CD8-positive, alpha-beta memory T cell (primary cell): ENCODE data around the gene FYTTD1. TPM values are rescaled to one million over a fixed set of nuclear protein-coding genes. Genes with fewer than 3 reads are reported as not detected.
A peak's percentile ranks its signal among the peaks of the same experiment; 100 is the strongest.
"Not testable (repeated sequence)": the region's sequence is repeated elsewhere in the genome, so short reads cannot be mapped to it uniquely, and the experiment has no call there.

Source experiments
- CTCF ChIA-PET: fragments of 350-600 bp; sonication (Branson Sonifier 250); formaldehyde crosslinking; loops from one replicate; lab custom pipeline; 2021; ENCODE audit warnings: antibody characterized with exemption; lab: Charles Lee
- POLR2A ChIA-PET: fragments of 350-600 bp; sonication (Branson Sonifier 250); formaldehyde crosslinking; loops from one replicate; lab custom pipeline; 2021; ENCODE audit warnings: antibody characterized with exemption; lab: Charles Lee
- DNase-seq, 5 donors: peaks; one replicate each; pipeline versions ENCODE4 v3.0.0 to v3.0.0-alpha.2; 2020 to 2022; ENCODE audit warnings: mixed read lengths in 1 of 5
- H3K27ac ChIP-seq: one replicate; pipeline ENCODE4 v1.7.0; 2013; ENCODE audit warnings: low read depth, mild to moderate bottlenecking, low read length, moderate library complexity
- H3K27me3 ChIP-seq: 2 replicates; pipeline ENCODE4 v1.7.0; 2013; ENCODE audit warnings: low read length, mild to moderate bottlenecking; ENCODE audit not compliant: insufficient read depth, poor library complexity, severe bottlenecking
- H3K36me3 ChIP-seq: 2 replicates; pipeline ENCODE4 v1.7.0; 2013; ENCODE audit warnings: mild to moderate bottlenecking, low read length, moderate library complexity; ENCODE audit not compliant: insufficient read depth
- H3K4me1 ChIP-seq: 2 replicates; pipeline ENCODE4 v1.7.0; 2013; ENCODE audit warnings: mild to moderate bottlenecking, low read length, moderate library complexity; ENCODE audit not compliant: insufficient read depth
- H3K4me3 ChIP-seq: 2 replicates; pipeline ENCODE4 v1.7.0; 2013; ENCODE audit warnings: mild to moderate bottlenecking, low read length
- H3K9me3 ChIP-seq: 2 replicates; pipeline ENCODE4 v1.7.0; 2013; ENCODE audit warnings: mild to moderate bottlenecking, low read length
- H3K27ac Mint-ChIP-seq, 8 donors: one replicate each; pipeline ENCODE4 v1.8.0; 2020 to 2021; ENCODE audit warnings: mixed read lengths in 8 of 8, mild to moderate bottlenecking in 6 of 8, inconsistent platforms in 3 of 8, moderate library complexity in 3 of 8
- H3K27me3 Mint-ChIP-seq, 2 donors: one replicate each; pipeline ENCODE4 v1.8.0; 2020 to 2021; ENCODE audit warnings: mixed read lengths in 2 of 2, mild to moderate bottlenecking in 1 of 2, moderate library complexity in 1 of 2
- H3K36me3 Mint-ChIP-seq, 3 donors: one replicate each; pipeline ENCODE4 v1.8.0; 2020 to 2021; ENCODE audit warnings: mixed read lengths in 3 of 3, inconsistent platforms in 1 of 3, mild to moderate bottlenecking in 1 of 3
- H3K4me1 Mint-ChIP-seq, 3 donors: one replicate each; pipeline ENCODE4 v1.8.0; 2020 to 2021; ENCODE audit warnings: mixed read lengths in 3 of 3, inconsistent platforms in 1 of 3, mild to moderate bottlenecking in 1 of 3
- H3K4me3 Mint-ChIP-seq, 7 donors: one replicate each; pipeline ENCODE4 v1.8.0; 2020 to 2021; ENCODE audit warnings: mixed read lengths in 7 of 7, mild to moderate bottlenecking in 6 of 7, moderate library complexity in 4 of 7, inconsistent platforms in 2 of 7
- H3K9me3 Mint-ChIP-seq, 5 donors: one replicate each; pipeline ENCODE4 v1.8.0; 2020 to 2022; ENCODE audit warnings: mixed read lengths in 5 of 5, mild to moderate bottlenecking in 3 of 5, moderate library complexity in 2 of 5, inconsistent platforms in 1 of 5
- polyA plus RNA-seq: library from polyadenylated mRNA; unstranded; fragments of 300-500 nt; fragmentation: Illumina TruSeq; gene quantifications from one replicate; pipeline ENCODE4 v1.2.3, GENCODE V29; 2021
- total RNA-seq, 2 experiments: library from RNA; stranded (reverse); gene quantifications; one replicate each; pipeline ENCODE4 v1.2.3, GENCODE V29; 2021

FYTTD1 gene
- total and polyA plus RNA-seq, 3 experiments from 2014 or later = 47.6 to 102 (median 54.8) TPM

DNA sequence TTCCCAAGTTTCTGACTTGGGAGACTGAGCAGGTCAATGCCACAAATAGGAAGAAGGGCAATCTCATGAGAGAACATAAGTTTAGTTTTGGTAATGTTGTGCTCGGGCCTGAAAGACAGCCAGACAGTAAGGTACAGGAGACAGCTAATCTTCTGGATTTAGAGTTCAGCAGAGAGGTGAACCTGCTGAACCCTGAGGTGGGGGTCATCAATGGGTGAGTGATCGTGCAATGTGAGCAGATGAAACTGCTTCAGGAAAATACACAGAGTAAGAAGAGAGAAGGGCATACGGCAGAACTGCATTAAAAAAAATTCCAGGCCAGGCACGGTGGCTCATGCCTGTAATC is 36.2 kb upstream of the FYTTD1 start:
- H3K27ac ChIP-seq = no peak overlapping the region
- Mint-ChIP-seq H3K4me3 (peak overlapping the region in 5 of 7 donors; percentile 55 to 96 (median 90)), H3K27me3 (peaks cover 0 to 2% of the 10 kb centered on the region in 2 donors), H3K4me1 (peaks cover 18 to 32% (median 31%) of the 10 kb centered on the region in 3 donors), H3K9me3 (no peaks in the 10 kb centered on the region), H3K36me3 (peaks cover 0 to 52% (median 18%) of the 10 kb centered on the region in 3 donors), H3K27ac (peak overlapping the region; percentile 90 to 100 (median 98))
- POLR2A ChIA-PET = interaction anchor here (1.1 to 3.9 kb wide), 3 partner anchors 22 to 59 kb away, joined by 3 to 15 read pairs (median 4); partner anchors contain the start of gene RUBCN
- no peak overlapping the region for H3K4me3 ChIP-seq
- H3K4me1 ChIP-seq = peaks cover 16% of the 10 kb centered on the region
- no peaks in the 10 kb centered on the region for H3K36me3 ChIP-seq
- H3K27me3 ChIP-seq = no peaks in the 10 kb centered on the region
- CTCF ChIA-PET = interaction anchor here (1.7 kb wide), 2 partner anchors 19 to 114 kb away, joined by 3 to 4 read pairs; no protein-coding TSS in a partner anchor
- H3K9me3 ChIP-seq = no peaks in the 10 kb centered on the region
- DNase-seq = no peak

DNA sequence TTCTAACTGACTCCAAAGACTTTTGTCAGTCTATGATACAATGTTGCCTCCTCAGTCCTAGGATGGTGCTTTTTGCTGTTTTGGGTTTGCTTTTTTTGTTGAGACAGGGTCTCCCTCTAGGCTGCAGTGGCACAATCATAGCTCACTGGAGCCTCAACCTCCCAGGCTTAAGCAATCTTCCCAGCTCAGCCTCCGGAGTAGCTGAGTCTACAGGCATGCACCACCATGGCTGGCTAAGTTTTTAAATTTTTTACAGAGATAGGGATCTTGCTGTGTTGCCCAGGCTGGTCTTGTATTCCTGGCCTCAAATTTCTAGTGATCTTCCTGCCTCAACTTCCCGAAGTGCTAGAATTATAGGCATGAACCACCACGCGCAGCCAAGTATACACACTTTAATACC is 35.4 kb upstream of the FYTTD1 start:
- Histone ChIP-seq H3K4me1 (peaks cover 16% of the 10 kb centered on the region), H3K36me3 (no peaks in the 10 kb centered on the region), H3K27me3 (no peaks in the 10 kb centered on the region), H3K27ac (no peak overlapping the region), H3K9me3 (no peaks in the 10 kb centered on the region), H3K4me3 (no peak overlapping the region)
- Mint-ChIP-seq H3K9me3 (no peaks in the 10 kb centered on the region), H3K27me3 (peaks cover 0 to 2% of the 10 kb centered on the region in 2 donors), H3K4me3 (peak overlapping the region in 4 of 7 donors; percentile 13 to 47 (median 27)), H3K36me3 (peaks cover 0 to 49% (median 16%) of the 10 kb centered on the region in 3 donors), H3K27ac (peak overlapping the region; percentile 2 to 86 (median 64)), H3K4me1 (peaks cover 18 to 32% (median 31%) of the 10 kb centered on the region in 3 donors)
- DNase-seq = no peak
- ChIA-PET CTCF (interaction anchor here (1.2 kb wide), 1 partner anchor 35 kb away, joined by 4 read pairs; the partner anchor contains the start of gene FYTTD1), POLR2A (interaction anchor here (3.9 kb wide), 1 partner anchor 22 kb away, joined by 15 read pairs; the partner anchor contains the start of gene RUBCN)

DNA sequence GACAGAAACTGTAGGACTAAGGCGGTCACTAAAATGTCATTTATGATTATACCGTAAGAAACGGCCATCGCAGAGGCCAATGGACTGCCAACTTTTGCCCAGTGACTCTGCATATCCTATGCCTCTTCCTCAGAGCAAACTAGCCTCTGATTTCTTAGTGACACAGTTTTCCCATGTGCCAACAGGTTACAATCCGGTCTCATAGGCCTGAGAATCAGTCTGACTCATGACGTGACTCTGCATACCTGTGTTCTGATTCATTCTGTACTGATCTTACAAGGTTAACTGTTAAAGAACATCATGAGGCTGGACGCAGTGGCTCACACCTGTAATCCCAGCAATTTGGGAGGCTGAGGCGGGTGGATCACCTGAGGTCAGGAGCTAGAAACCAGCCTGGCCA is 30.8 kb upstream of the FYTTD1 start:
- peaks cover 4 to 19% (median 14%) of the 10 kb centered on the region in 3 donors for H3K4me1 Mint-ChIP-seq
- no peaks in the 10 kb centered on the region for H3K36me3 ChIP-seq
- no peak overlapping the region for H3K4me3 Mint-ChIP-seq
- ChIA-PET POLR2A (interaction anchor here (0.6 kb wide), 1 partner anchor 7 kb away, joined by 4 read pairs; no protein-coding TSS in a partner anchor), CTCF (interaction anchor here (1.4 kb wide), 1 partner anchor 10 kb away, joined by 4 read pairs; no protein-coding TSS in a partner anchor)
- H3K4me1 ChIP-seq = no peaks in the 10 kb centered on the region
- no peak for DNase-seq
- H3K36me3 Mint-ChIP-seq = peaks cover 5 to 57% (median 20%) of the 10 kb centered on the region in 3 donors
- H3K27me3 ChIP-seq = no peaks in the 10 kb centered on the region
- H3K27ac Mint-ChIP-seq = peak overlapping the region in 1 of 8 donors; percentile 22
- H3K9me3 ChIP-seq = no peaks in the 10 kb centered on the region
- H3K4me3 ChIP-seq = no peak overlapping the region
- no peak overlapping the region for H3K27ac ChIP-seq
- peaks cover 0 to 2% of the 10 kb centered on the region in 2 donors for H3K27me3 Mint-ChIP-seq
- H3K9me3 Mint-ChIP-seq = peaks cover 0 to 4% (median 3%) of the 10 kb centered on the region in 5 donors

DNA sequence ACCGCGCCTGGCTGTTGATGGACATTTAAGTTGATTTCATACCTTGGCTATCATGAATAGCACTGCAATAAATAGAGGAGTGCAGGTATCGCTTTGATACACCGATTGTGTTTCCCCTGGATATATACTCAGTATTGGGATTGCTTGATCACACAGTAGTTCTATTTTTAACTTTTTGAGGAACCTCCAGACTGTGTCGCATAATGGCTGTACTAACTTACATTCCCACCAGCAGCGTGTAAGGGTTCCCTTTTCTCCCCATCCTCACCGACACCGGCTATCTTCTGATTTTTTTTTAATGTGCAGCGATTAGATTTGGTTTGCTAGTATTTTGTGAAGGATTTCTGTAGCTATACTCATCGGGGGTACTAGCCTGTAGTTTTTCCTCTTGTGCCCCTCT is 29.0 kb upstream of the FYTTD1 start:
- no peaks in the 10 kb centered on the region for H3K27me3 ChIP-seq
- Mint-ChIP-seq H3K9me3 (peaks cover 0 to 6% (median 3%) of the 10 kb centered on the region in 5 donors), H3K4me3 (no peak overlapping the region), H3K4me1 (peaks cover 4 to 24% (median 10%) of the 10 kb centered on the region in 3 donors), H3K36me3 (peaks cover 7 to 47% (median 14%) of the 10 kb centered on the region in 3 donors), H3K27ac (peak overlapping the region in 3 of 8 donors; percentile 5 to 22 (median 11)), H3K27me3 (peaks cover 0 to 2% of the 10 kb centered on the region in 2 donors)
- no peaks in the 10 kb centered on the region for H3K4me1 ChIP-seq
- ChIA-PET POLR2A (no interaction called here), CTCF (interaction anchor here (1.2 kb wide), 1 partner anchor 10 kb away, joined by 3 read pairs; no protein-coding TSS in a partner anchor)
- H3K9me3 ChIP-seq = no peaks in the 10 kb centered on the region
- H3K27ac ChIP-seq = no peak overlapping the region
- H3K36me3 ChIP-seq = no peaks in the 10 kb centered on the region
- DNase-seq = no peak
- no peak overlapping the region for H3K4me3 ChIP-seq

DNA sequence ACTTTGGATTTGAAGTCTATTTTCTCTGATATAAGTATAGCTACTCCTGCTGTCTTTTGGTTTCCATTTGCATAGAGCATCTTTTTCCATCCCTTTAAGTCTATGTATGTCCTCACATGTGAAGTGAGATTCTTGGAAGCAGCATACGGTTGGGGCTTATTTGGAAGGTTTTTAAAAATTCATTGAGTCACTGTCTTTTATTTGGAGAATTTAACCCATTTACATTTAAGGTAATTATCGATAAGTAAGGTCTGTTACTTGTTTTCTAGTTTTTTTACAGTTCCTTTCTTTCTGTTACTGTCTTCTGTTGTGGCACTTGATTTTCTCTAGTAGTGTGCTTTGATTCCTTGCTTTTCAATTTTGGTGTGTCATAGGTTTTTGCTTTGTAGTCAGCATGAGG is 26.9 kb upstream of the FYTTD1 start:
- Histone ChIP-seq H3K36me3 (no peaks in the 10 kb centered on the region), H3K4me1 (no peaks in the 10 kb centered on the region), H3K4me3 (no peak overlapping the region), H3K27ac (no peak overlapping the region), H3K27me3 (no peaks in the 10 kb centered on the region), H3K9me3 (no peaks in the 10 kb centered on the region)
- ChIA-PET POLR2A (no interaction called here), CTCF (no interaction called here)
- no peak for DNase-seq
- H3K4me1 Mint-ChIP-seq = peaks cover 10 to 34% (median 16%) of the 10 kb centered on the region in 3 donors
- H3K36me3 Mint-ChIP-seq = peaks cover 7 to 34% (median 7%) of the 10 kb centered on the region in 3 donors
- peak overlapping the region in 2 of 8 donors; percentile 23 to 64 for H3K27ac Mint-ChIP-seq
- no peak overlapping the region for H3K4me3 Mint-ChIP-seq
- no peaks in the 10 kb centered on the region for H3K27me3 Mint-ChIP-seq
- H3K9me3 Mint-ChIP-seq = peaks cover 0 to 6% (median 3%) of the 10 kb centered on the region in 5 donors

DNA sequence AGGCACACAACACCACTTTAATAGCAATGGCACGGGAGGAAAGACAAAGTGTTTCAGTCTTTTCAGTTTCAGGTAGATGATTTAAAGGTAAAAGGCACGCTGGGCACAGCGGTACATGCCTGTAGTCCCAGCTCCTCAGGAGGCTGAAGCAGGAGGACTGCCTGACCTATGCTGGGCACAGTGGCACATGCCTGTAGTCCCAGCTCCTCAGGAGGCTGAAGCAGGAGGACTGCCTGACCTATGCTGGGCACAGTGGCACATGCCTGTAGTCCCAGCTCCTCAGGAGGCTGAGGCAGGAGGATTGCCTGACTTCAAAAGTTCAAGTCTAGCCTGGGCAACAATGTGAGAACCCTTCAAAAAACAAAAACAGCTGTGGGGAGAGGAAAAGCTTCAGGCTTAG is 21.8 kb upstream of the FYTTD1 start:
- Mint-ChIP-seq H3K27ac (peak overlapping the region in 1 of 8 donors; percentile 68), H3K36me3 (peaks cover 7 to 17% (median 8%) of the 10 kb centered on the region in 3 donors), H3K4me1 (peaks cover 24 to 52% (median 36%) of the 10 kb centered on the region in 3 donors)
- H3K4me3 Mint-ChIP-seq, H3K27me3 ChIP-seq, H3K27ac ChIP-seq, H3K4me1 ChIP-seq, POLR2A ChIA-PET, H3K4me3 ChIP-seq, H3K36me3 ChIP-seq, DNase-seq, H3K27me3 Mint-ChIP-seq, H3K9me3 ChIP-seq, H3K9me3 Mint-ChIP-seq: not testable (repeated sequence)
- CTCF ChIA-PET = interaction anchor here (0.7 to 2.0 kb wide), 3 partner anchors 7 to 20 kb away, joined by 4 read pairs; no protein-coding TSS in a partner anchor

DNA sequence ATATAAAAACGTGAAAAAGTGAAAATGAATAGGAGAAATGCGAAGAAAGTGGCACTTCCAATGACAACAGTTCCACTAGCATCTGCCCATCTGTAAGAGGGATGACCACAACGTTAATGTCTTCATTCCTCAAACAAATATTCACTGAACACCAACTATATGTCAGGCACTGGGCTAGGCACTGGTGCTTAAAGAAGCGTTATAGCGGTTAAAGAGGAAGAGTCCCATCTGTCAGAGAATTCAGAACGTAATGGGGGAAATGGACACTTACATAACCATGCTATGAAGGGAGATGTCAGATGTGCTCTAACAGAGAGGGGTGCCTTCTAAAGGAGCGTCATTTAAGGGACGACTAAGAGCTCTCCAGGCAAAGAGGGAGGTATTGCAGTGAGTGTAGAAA is 21.2 kb upstream of the FYTTD1 start:
- Histone ChIP-seq H3K36me3 (no peaks in the 10 kb centered on the region), H3K4me3 (no peak overlapping the region), H3K27me3 (no peaks in the 10 kb centered on the region), H3K27ac (no peak overlapping the region), H3K9me3 (no peaks in the 10 kb centered on the region), H3K4me1 (no peaks in the 10 kb centered on the region)
- ChIA-PET CTCF (interaction anchor here (0.7 to 2.0 kb wide), 2 partner anchors 9 to 20 kb away, joined by 4 read pairs; no protein-coding TSS in a partner anchor), POLR2A (no interaction called here)
- Mint-ChIP-seq H3K36me3 (peaks cover 7 to 18% (median 8%) of the 10 kb centered on the region in 3 donors), H3K27me3 (no peaks in the 10 kb centered on the region), H3K9me3 (peaks cover 0 to 2% (median 0%) of the 10 kb centered on the region in 5 donors), H3K4me1 (peaks cover 25 to 57% (median 36%) of the 10 kb centered on the region in 3 donors), H3K4me3 (no peak overlapping the region), H3K27ac (peak overlapping the region in 2 of 8 donors; percentile 4 to 59)
- DNase-seq = no peak

DNA sequence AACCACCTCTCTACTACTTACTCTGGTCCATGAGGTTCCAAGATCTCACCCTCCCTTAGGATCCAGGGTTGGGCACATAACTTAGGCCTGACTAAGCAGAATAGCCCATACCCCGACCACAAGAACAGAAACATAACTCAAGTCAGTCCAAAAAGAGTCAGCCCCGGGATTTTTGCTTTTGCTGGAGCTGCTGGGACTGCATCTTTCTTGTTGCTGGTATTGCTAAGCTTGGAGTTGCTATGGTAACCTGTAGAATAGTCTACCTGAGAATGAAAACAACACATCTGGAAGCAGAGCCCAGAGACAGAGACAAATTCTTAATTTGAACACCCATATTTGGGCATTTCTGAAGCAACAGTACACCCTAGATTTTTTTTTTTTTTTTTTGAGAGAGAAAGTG is 19.5 kb upstream of the FYTTD1 start:
- peak in 1 of 5 donors; percentile 16 for DNase-seq
- Histone ChIP-seq H3K4me3 (no peak overlapping the region), H3K27me3 (no peaks in the 10 kb centered on the region), H3K36me3 (no peaks in the 10 kb centered on the region), H3K9me3 (no peaks in the 10 kb centered on the region), H3K27ac (no peak overlapping the region), H3K4me1 (no peaks in the 10 kb centered on the region)
- ChIA-PET CTCF (no interaction called here), POLR2A (no interaction called here)
- H3K4me1 Mint-ChIP-seq = peaks cover 33 to 62% (median 45%) of the 10 kb centered on the region in 3 donors
- peak overlapping the region in 4 of 8 donors; percentile 37 to 47 (median 46) for H3K27ac Mint-ChIP-seq
- H3K9me3 Mint-ChIP-seq = no peaks in the 10 kb centered on the region
- peak overlapping the region in 1 of 7 donors; percentile 72 for H3K4me3 Mint-ChIP-seq
- peaks cover 4 to 23% (median 8%) of the 10 kb centered on the region in 3 donors for H3K36me3 Mint-ChIP-seq
- no peaks in the 10 kb centered on the region for H3K27me3 Mint-ChIP-seq
